ENCODE measurements around the gene FGD1. TPM values are rescaled to one million over a fixed set of nuclear protein-coding genes. Genes with fewer than 3 reads are reported as not detected.

Gene FGD1
- total RNA-seq, 1 experiment from 2014 or later: 9.9 TPM

- Histone ChIP-seq H3K9me3 (ENCODE audit: low read length) (no peaks in the 10 kb centered on the region), H3F3A (ENCODE audit: low read length, unreplicated experiment) (no peaks in the 10 kb centered on the region), H3K9me2 (replicated peaks; ENCODE audit: low read length) (no peaks in the 10 kb centered on the region), H2AFZ (ENCODE audit: low read length) (no peak overlapping the region), H3K36me3 (ENCODE audit: low read depth, low read length) (peaks cover 15% of the 10 kb centered on the region), H3K27ac (ENCODE audit: low read length) (no peak overlapping the region), H3K4me3 (ENCODE audit: low read length) (no peak overlapping the region), H3K9ac (ENCODE audit: low read length) (no peak overlapping the region), H4K20me1 (ENCODE audit: low read length) (peaks cover 9% of the 10 kb centered on the region; the same call in 1 of the 2 replicates), H3K4me1 (ENCODE audit: insufficient read depth, low read length) (no peaks in the 10 kb centered on the region), H3K4me2 (ENCODE audit: low read length) (no peak overlapping the region), H3K27me3 (ENCODE audit: low read length) (no peaks in the 10 kb centered on the region), H3K79me2 (ENCODE audit: low read length) (peaks cover 10% of the 10 kb centered on the region)
- TF ChIP-seq EZH2phosphoT487 (IDR thresholded peaks at IDR 0.05; ENCODE audit: borderline replicate concordance, low read length): no peak
- TF ChIP-seq, protein P1, sequence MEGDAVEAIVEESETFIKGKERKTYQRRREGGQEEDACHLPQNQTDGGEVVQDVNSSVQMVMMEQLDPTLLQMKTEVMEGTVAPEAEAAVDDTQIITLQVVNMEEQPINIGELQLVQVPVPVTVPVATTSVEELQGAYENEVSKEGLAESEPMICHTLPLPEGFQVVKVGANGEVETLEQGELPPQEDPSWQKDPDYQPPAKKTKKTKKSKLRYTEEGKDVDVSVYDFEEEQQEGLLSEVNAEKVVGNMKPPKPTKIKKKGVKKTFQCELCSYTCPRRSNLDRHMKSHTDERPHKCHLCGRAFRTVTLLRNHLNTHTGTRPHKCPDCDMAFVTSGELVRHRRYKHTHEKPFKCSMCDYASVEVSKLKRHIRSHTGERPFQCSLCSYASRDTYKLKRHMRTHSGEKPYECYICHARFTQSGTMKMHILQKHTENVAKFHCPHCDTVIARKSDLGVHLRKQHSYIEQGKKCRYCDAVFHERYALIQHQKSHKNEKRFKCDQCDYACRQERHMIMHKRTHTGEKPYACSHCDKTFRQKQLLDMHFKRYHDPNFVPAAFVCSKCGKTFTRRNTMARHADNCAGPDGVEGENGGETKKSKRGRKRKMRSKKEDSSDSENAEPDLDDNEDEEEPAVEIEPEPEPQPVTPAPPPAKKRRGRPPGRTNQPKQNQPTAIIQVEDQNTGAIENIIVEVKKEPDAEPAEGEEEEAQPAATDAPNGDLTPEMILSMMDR (conservative IDR thresholded peaks at IDR 0.05; ENCODE audit: low read depth, low read length): peak; percentile 48
- TF ChIP-seq EZH2 (IDR thresholded peaks at IDR 0.05; ENCODE audit: low read length, unreplicated experiment): no peak
- ATAC-seq: peak; percentile 72
- BruUV-seq (replicated peaks): no TSS peak
- ChIA-PET POLR2A (ENCODE audit: unreplicated experiment) (no interaction called here), CTCF (no interaction called here)
- intact Hi-C loops (cut with micrococcal nuclease): no loop called here
- DNase-seq: peak; percentile 20
These were observed 48.6 kb downstream of the FGD1 start for GRCh38 chrX:54447461-54447860.

GRCh38 chrX:54446084-54446483, 50.0 kb downstream of the FGD1 start:
- H3K27me3 ChIP-seq (ENCODE audit: low read length): no peaks in the 10 kb centered on the region
- no peaks in the 10 kb centered on the region for H3F3A ChIP-seq (ENCODE audit: low read length, unreplicated experiment)
- BruUV-seq (replicated peaks): no TSS peak
- ChIA-PET CTCF (no interaction called here), POLR2A (ENCODE audit: unreplicated experiment) (no interaction called here)
- no peaks in the 10 kb centered on the region for H3K9me3 ChIP-seq (ENCODE audit: low read length)
- peaks cover 7% of the 10 kb centered on the region; the same call in 1 of the 2 replicates for H3K4me1 ChIP-seq (ENCODE audit: insufficient read depth, low read length)
- TF ChIP-seq, protein P1 (conservative IDR thresholded peaks at IDR 0.05; ENCODE audit: low read depth, low read length): no peak
- TF ChIP-seq EZH2 (IDR thresholded peaks at IDR 0.05; ENCODE audit: low read length, unreplicated experiment): no peak
- TF ChIP-seq EZH2phosphoT487 (IDR thresholded peaks at IDR 0.05; ENCODE audit: borderline replicate concordance, low read length): no peak
- ATAC-seq: no peak
- DNase-seq: no peak
- intact Hi-C loops (cut with micrococcal nuclease): no loop called here
- no peak overlapping the region for H2AFZ ChIP-seq (ENCODE audit: low read length)
- peaks cover 15% of the 10 kb centered on the region for H3K36me3 ChIP-seq (ENCODE audit: low read depth, low read length)
- no peak overlapping the region for H3K4me3 ChIP-seq (ENCODE audit: low read length)
- H4K20me1 ChIP-seq (ENCODE audit: low read length): peaks cover 15% of the 10 kb centered on the region; the same call in 1 of the 2 replicates
- H3K4me2 ChIP-seq (ENCODE audit: low read length): no peak overlapping the region
- H3K79me2 ChIP-seq (ENCODE audit: low read length): peaks cover 24% of the 10 kb centered on the region
- H3K9ac ChIP-seq (ENCODE audit: low read length): no peak overlapping the region
- H3K27ac ChIP-seq (ENCODE audit: low read length): no peak overlapping the region
- H3K9me2 ChIP-seq (replicated peaks; ENCODE audit: low read length): no peaks in the 10 kb centered on the region

GRCh38 chrX:54444752-54445151, 51.3 kb downstream of the FGD1 start:
- CTCF ChIA-PET: no interaction called here
- ATAC-seq: no peak
- Histone ChIP-seq H3K9ac (ENCODE audit: low read length) (no peak overlapping the region), H3K4me2 (ENCODE audit: low read length) (no peak overlapping the region), H3F3A (ENCODE audit: low read length, unreplicated experiment) (no peaks in the 10 kb centered on the region), H3K27me3 (ENCODE audit: low read length) (no peaks in the 10 kb centered on the region), H3K27ac (ENCODE audit: low read length) (no peak overlapping the region), H4K20me1 (ENCODE audit: low read length) (peaks cover 15% of the 10 kb centered on the region; the same call in 1 of the 2 replicates), H3K4me3 (ENCODE audit: low read length) (no peak overlapping the region), H3K9me2 (replicated peaks; ENCODE audit: low read length) (no peaks in the 10 kb centered on the region), H3K36me3 (ENCODE audit: low read depth, low read length) (peaks cover 15% of the 10 kb centered on the region), H3K9me3 (ENCODE audit: low read length) (no peaks in the 10 kb centered on the region), H2AFZ (ENCODE audit: low read length) (no peak overlapping the region), H3K4me1 (ENCODE audit: insufficient read depth, low read length) (peaks cover 7% of the 10 kb centered on the region; the same call in 1 of the 2 replicates), H3K79me2 (ENCODE audit: low read length) (peaks cover 34% of the 10 kb centered on the region)
- TF ChIP-seq, protein P1 (conservative IDR thresholded peaks at IDR 0.05; ENCODE audit: low read depth, low read length): no peak
- TF ChIP-seq EZH2 (IDR thresholded peaks at IDR 0.05; ENCODE audit: low read length, unreplicated experiment): no peak
- no peak for TF ChIP-seq EZH2phosphoT487 (IDR thresholded peaks at IDR 0.05; ENCODE audit: borderline replicate concordance, low read length)
- DNase-seq: no peak
- TSS peak; percentile 13 for BruUV-seq (replicated peaks)
- intact Hi-C loops (cut with micrococcal nuclease): no loop called here
- POLR2A ChIA-PET (ENCODE audit: unreplicated experiment): no interaction called here

Data from PC-3 (cell line).